T-helper 2 cell treated with Interferon-gamma antibody and Interleukin-4, amounts not matched to agents 100 ng/mL and 5 ng/mL, for 36 hours (primary cell): Measurements from ENCODE around the gene MSI2. TPM values are rescaled to one million over a fixed set of nuclear protein-coding genes. Genes with fewer than 3 reads are reported as not detected.

Experiments used
- intact Hi-C: fragments of 100-400 bp; cut with micrococcal nuclease; formaldehyde crosslinking; loops from one replicate; pipeline ENCODE4 v1.15.1; 2023
- total RNA-seq: library from RNA; stranded (reverse); gene quantifications from 2 replicates; pipeline ENCODE4 v1.2.3, GENCODE V29; 2022

MSI2 gene
- total RNA-seq, 1 donor from 2014 or later: 140 TPM

GRCh38 chr17:57517273-57517631 is 260.9 kb downstream of the MSI2 start:
- intact Hi-C loops: no loop called here

- intact Hi-C loops: no loop called here
Observed at GRCh38 chr17:57517632-57518456, 261.5 kb downstream of the MSI2 start.

GRCh38 chr17:57518587-57519581 is 262.6 kb downstream of the MSI2 start:
- intact Hi-C loops: no loop called here

- intact Hi-C loops: no loop called here
Observed at GRCh38 chr17:57519800-57520199, 263.5 kb downstream of the MSI2 start.

- intact Hi-C loops: no loop called here
Observed at GRCh38 chr17:57521606-57522005, 265.3 kb downstream of the MSI2 start.

- intact Hi-C loops: no loop called here
Observed at GRCh38 chr17:57522042-57523005, 266.0 kb downstream of the MSI2 start.

- intact Hi-C loops: no loop called here
Observed at GRCh38 chr17:57523926-57524632, 267.8 kb downstream of the MSI2 start.

- intact Hi-C loops: no loop called here
Observed at GRCh38 chr17:57524839-57525568, 268.7 kb downstream of the MSI2 start.

- intact Hi-C loops: no loop called here
Observed at GRCh38 chr17:57527221-57528057, 271.1 kb downstream of the MSI2 start.

GRCh38 chr17:57528058-57528451 is 271.7 kb downstream of the MSI2 start:
- intact Hi-C loops: no loop called here

GRCh38 chr17:57530026-57530425 is 273.7 kb downstream of the MSI2 start:
- intact Hi-C loops: loop anchor here (10.0 kb wide), 1 partner anchor 285 kb away; no protein-coding TSS in a partner anchor

GRCh38 chr17:57530508-57530907 is 274.2 kb downstream of the MSI2 start:
- intact Hi-C loops: loop anchor here (10.0 kb wide), 1 partner anchor 286 kb away; no protein-coding TSS in a partner anchor

GRCh38 chr17:57531078-57531477 is 274.8 kb downstream of the MSI2 start:
- intact Hi-C loops: loop anchor here (10.0 kb wide), 1 partner anchor 286 kb away; no protein-coding TSS in a partner anchor

- intact Hi-C loops: loop anchor here (10.0 kb wide), 1 partner anchor 287 kb away; no protein-coding TSS in a partner anchor
Observed at GRCh38 chr17:57531648-57532504, 275.6 kb downstream of the MSI2 start.

- intact Hi-C loops: loop anchor here (10.0 kb wide), 1 partner anchor 288 kb away; no protein-coding TSS in a partner anchor
Observed at GRCh38 chr17:57532556-57532955, 276.2 kb downstream of the MSI2 start.

GRCh38 chr17:57532966-57533365 is 276.6 kb downstream of the MSI2 start:
- intact Hi-C loops: loop anchor here (10.0 kb wide), 1 partner anchor 288 kb away; no protein-coding TSS in a partner anchor

GRCh38 chr17:57533684-57534305 is 277.5 kb downstream of the MSI2 start:
- intact Hi-C loops: loop anchor here (10.0 kb wide), 1 partner anchor 289 kb away; no protein-coding TSS in a partner anchor
